ENCODE results near the gene KIF17. TPM values are rescaled to one million over a fixed set of nuclear protein-coding genes. Genes with fewer than 3 reads are reported as not detected.

Gene KIF17
- total RNA-seq, 2 experiments from 2014 or later, result 0.25 TPM; not detected in 1

GRCh38 chr1:20663969-20664715 is 53.7 kb downstream of the KIF17 start:
- CTCF ChIA-PET, result interaction anchor here (5.2 kb wide), 1 partner anchor 30 kb away, joined by 24 read pairs; the partner anchor contains the start of gene PINK1
- POLR2A ChIA-PET, result no interaction called here
- H3K36me3 Mint-ChIP-seq (ENCODE audit: low read depth), result peaks cover 16% of the 10 kb centered on the region
- H3K27me3 Mint-ChIP-seq, result no peaks in the 10 kb centered on the region
- DNase-seq (no peak), ATAC-seq (no peak)
- peaks cover 24% of the 10 kb centered on the region for H3K4me1 Mint-ChIP-seq
- H3K4me3 Mint-ChIP-seq, result no peak overlapping the region
- no peak overlapping the region for H3K27ac Mint-ChIP-seq
- intact Hi-C loops (cut with DNase I, micrococcal nuclease), result loop anchor here in 1 of 2 experiments (5.0 kb wide), 1 partner anchor 782 kb away; the partner anchor contains the start of gene OTUD3
- H3K9me3 Mint-ChIP-seq (ENCODE audit: low read depth), result no peaks in the 10 kb centered on the region

GRCh38 chr1:20663365-20663764 is 54.4 kb downstream of the KIF17 start:
- DNase-seq, result no peak
- Mint-ChIP-seq H3K4me3 (no peak overlapping the region), H3K4me1 (peaks cover 32% of the 10 kb centered on the region), H3K36me3 (ENCODE audit: low read depth) (peaks cover 17% of the 10 kb centered on the region), H3K9me3 (ENCODE audit: low read depth) (no peaks in the 10 kb centered on the region), H3K27me3 (no peaks in the 10 kb centered on the region), H3K27ac (no peak overlapping the region)
- intact Hi-C loops (cut with DNase I, micrococcal nuclease), result loop anchor here in 1 of 2 experiments (5.0 kb wide), 1 partner anchor 781 kb away; the partner anchor contains the start of gene OTUD3
- ChIA-PET CTCF (interaction anchor here (5.2 kb wide), 1 partner anchor 29 kb away, joined by 24 read pairs; the partner anchor contains the start of gene PINK1), POLR2A (interaction anchor here (1.0 kb wide), 1 partner anchor 16 kb away, joined by 3 read pairs; no protein-coding TSS in a partner anchor)
- no peak for ATAC-seq

GRCh38 chr1:20662110-20662475 is 55.7 kb downstream of the KIF17 start:
- peak overlapping the region; percentile 91 for H3K4me3 Mint-ChIP-seq
- H3K9me3 Mint-ChIP-seq (ENCODE audit: low read depth), result no peaks in the 10 kb centered on the region
- peaks cover 38% of the 10 kb centered on the region for H3K4me1 Mint-ChIP-seq
- H3K36me3 Mint-ChIP-seq (ENCODE audit: low read depth), result peaks cover 23% of the 10 kb centered on the region
- ChIA-PET POLR2A (interaction anchor here (0.6 to 0.9 kb wide), 2 partner anchors 125 to 676 kb away, joined by 3 to 4 read pairs; partner anchors contain the start of gene HP1BP3), CTCF (interaction anchor here (0.7 to 5.2 kb wide), 5 partner anchors 28 to 534 kb away, joined by 4 to 24 read pairs (median 4); partner anchors contain the start of gene PINK1)
- intact Hi-C loops (cut with DNase I, micrococcal nuclease), result loop anchor here in 1 of 2 experiments (5.0 kb wide), 1 partner anchor 780 kb away; the partner anchor contains the start of gene OTUD3
- no peaks in the 10 kb centered on the region for H3K27me3 Mint-ChIP-seq
- DNase-seq, result no peak
- no peak for ATAC-seq
- H3K27ac Mint-ChIP-seq, result peak overlapping the region; percentile 100

- POLR2A ChIA-PET, result interaction anchor here (0.5 to 0.9 kb wide), 4 partner anchors 125 to 676 kb away, joined by 3 to 7 read pairs (median 4); partner anchors contain the start of gene HP1BP3
- Mint-ChIP-seq H3K27me3 (no peaks in the 10 kb centered on the region), H3K9me3 (ENCODE audit: low read depth) (no peaks in the 10 kb centered on the region), H3K4me3 (peak within 1 kb of the TSS; percentile 91), H3K4me1 (peaks cover 35% of the 10 kb centered on the region), H3K27ac (peak within 1 kb of the TSS; percentile 100), H3K36me3 (ENCODE audit: low read depth) (peaks cover 29% of the 10 kb centered on the region)
- CTCF ChIA-PET, result interaction anchor here (0.7 to 5.2 kb wide), 6 partner anchors 27 to 534 kb away, joined by 3 to 24 read pairs (median 4); partner anchors contain the start of gene PINK1
- intact Hi-C loops (cut with DNase I, micrococcal nuclease), result loop anchor here (1.0 to 5.0 kb wide), 10 partner anchors 28 to 779 kb away; partner anchors contain the start of genes PINK1 (in 2 of the 2), EIF4G3 (in 1 of the 2), MUL1 (in 1 of the 2) and OTUD3 (in 1 of the 2)
- ATAC-seq (peak; percentile 97), DNase-seq (peak; percentile 97)
These were observed 56.3 kb downstream of the KIF17 start, which contains the start of gene DDOST for GRCh38 chr1:20661207-20662109. TSS of gene DDOST (minus strand) at chr1:20661369. CDS start at chr1:20661350, 19 bp downstream.

GRCh38 chr1:20660847-20661206 is 57.0 kb downstream of the KIF17 start:
- peak overlapping the region; percentile 100 for H3K27ac Mint-ChIP-seq
- intact Hi-C loops (cut with DNase I, micrococcal nuclease), result loop anchor here (1.0 to 5.0 kb wide), 10 partner anchors 28 to 779 kb away; partner anchors contain the start of genes PINK1 (in 2 of the 2), EIF4G3 (in 1 of the 2), MUL1 (in 1 of the 2) and OTUD3 (in 1 of the 2)
- POLR2A ChIA-PET, result interaction anchor here (0.5 kb wide), 1 partner anchor 158 kb away, joined by 4 read pairs; no protein-coding TSS in a partner anchor
- ATAC-seq (peak; percentile 1), DNase-seq (peak; percentile 41)
- peak overlapping the region; percentile 91 for H3K4me3 Mint-ChIP-seq
- H3K9me3 Mint-ChIP-seq (ENCODE audit: low read depth), result no peaks in the 10 kb centered on the region
- CTCF ChIA-PET, result interaction anchor here (0.8 to 5.2 kb wide), 8 partner anchors 15 to 535 kb away, joined by 3 to 24 read pairs (median 4); partner anchors contain the start of gene PINK1
- H3K36me3 Mint-ChIP-seq (ENCODE audit: low read depth), result peaks cover 35% of the 10 kb centered on the region
- H3K27me3 Mint-ChIP-seq, result no peaks in the 10 kb centered on the region
- peaks cover 35% of the 10 kb centered on the region for H3K4me1 Mint-ChIP-seq

GRCh38 chr1:20660363-20660762 is 57.4 kb downstream of the KIF17 start:
- CTCF ChIA-PET, result interaction anchor here (1.0 to 5.2 kb wide), 5 partner anchors 15 to 29 kb away, joined by 3 to 24 read pairs (median 4); partner anchors contain the start of gene PINK1
- Mint-ChIP-seq H3K27ac (peak overlapping the region; percentile 100), H3K4me1 (peaks cover 35% of the 10 kb centered on the region), H3K27me3 (no peaks in the 10 kb centered on the region), H3K4me3 (peak overlapping the region; percentile 91), H3K36me3 (ENCODE audit: low read depth) (peaks cover 39% of the 10 kb centered on the region), H3K9me3 (ENCODE audit: low read depth) (no peaks in the 10 kb centered on the region)
- no peak for ATAC-seq
- intact Hi-C loops (cut with DNase I, micrococcal nuclease), result loop anchor here in 1 of 2 experiments (2.0 to 5.0 kb wide), 3 partner anchors 36 to 778 kb away; partner anchors contain the start of gene OTUD3
- POLR2A ChIA-PET, result no interaction called here
- no peak for DNase-seq

GRCh38 chr1:20658166-20658915 is 59.5 kb downstream of the KIF17 start:
- ChIA-PET POLR2A (no interaction called here), CTCF (interaction anchor here (1.0 to 1.8 kb wide), 2 partner anchors 20 to 24 kb away, joined by 3 to 4 read pairs; no protein-coding TSS in a partner anchor)
- H3K4me1 Mint-ChIP-seq, result peaks cover 35% of the 10 kb centered on the region
- H3K27ac Mint-ChIP-seq, result peak overlapping the region; percentile 100
- peaks cover 53% of the 10 kb centered on the region for H3K36me3 Mint-ChIP-seq (ENCODE audit: low read depth)
- no peaks in the 10 kb centered on the region for H3K27me3 Mint-ChIP-seq
- no peaks in the 10 kb centered on the region for H3K9me3 Mint-ChIP-seq (ENCODE audit: low read depth)
- no peak for DNase-seq
- intact Hi-C loops (cut with DNase I, micrococcal nuclease), result no loop called here
- no peak for ATAC-seq
- no peak overlapping the region for H3K4me3 Mint-ChIP-seq

GRCh38 chr1:20657024-20657423 is 60.8 kb downstream of the KIF17 start:
- Mint-ChIP-seq H3K27ac (peak overlapping the region; percentile 63), H3K27me3 (no peaks in the 10 kb centered on the region), H3K4me3 (no peak overlapping the region), H3K4me1 (peaks cover 28% of the 10 kb centered on the region), H3K9me3 (ENCODE audit: low read depth) (no peaks in the 10 kb centered on the region), H3K36me3 (ENCODE audit: low read depth) (peaks cover 64% of the 10 kb centered on the region)
- DNase-seq, result no peak
- ChIA-PET CTCF (interaction anchor here (0.6 kb wide), 1 partner anchor 615 kb away, joined by 3 read pairs; no protein-coding TSS in a partner anchor), POLR2A (no interaction called here)
- intact Hi-C loops (cut with DNase I, micrococcal nuclease), result no loop called here
- no peak for ATAC-seq

GRCh38 chr1:20654104-20654690 is 63.6 kb downstream of the KIF17 start:
- ChIA-PET CTCF (no interaction called here), POLR2A (interaction anchor here (0.7 kb wide), 1 partner anchor 8 kb away, joined by 4 read pairs; no protein-coding TSS in a partner anchor)
- Mint-ChIP-seq H3K4me3 (no peak overlapping the region), H3K4me1 (peaks cover 15% of the 10 kb centered on the region), H3K27me3 (no peaks in the 10 kb centered on the region), H3K27ac (no peak overlapping the region), H3K9me3 (ENCODE audit: low read depth) (no peaks in the 10 kb centered on the region), H3K36me3 (ENCODE audit: low read depth) (peaks cover 61% of the 10 kb centered on the region)
- ATAC-seq, result no peak
- intact Hi-C loops (cut with DNase I, micrococcal nuclease), result no loop called here
- DNase-seq, result no peak

GRCh38 chr1:20652300-20652699 is 65.5 kb downstream of the KIF17 start:
- Mint-ChIP-seq H3K4me3 (no peak overlapping the region), H3K27me3 (no peaks in the 10 kb centered on the region), H3K4me1 (no peaks in the 10 kb centered on the region), H3K9me3 (ENCODE audit: low read depth) (no peaks in the 10 kb centered on the region), H3K27ac (no peak overlapping the region), H3K36me3 (ENCODE audit: low read depth) (peaks cover 61% of the 10 kb centered on the region)
- intact Hi-C loops (cut with DNase I, micrococcal nuclease), result no loop called here
- ChIA-PET CTCF (no interaction called here), POLR2A (no interaction called here)
- ATAC-seq (no peak), DNase-seq (no peak)

Data from activated CD4-positive, alpha-beta T cell treated with anti-CD3 and anti-CD28 coated beads for 36 hours (primary cell).